ENCODE data around the gene HTATSF1.

DNA sequence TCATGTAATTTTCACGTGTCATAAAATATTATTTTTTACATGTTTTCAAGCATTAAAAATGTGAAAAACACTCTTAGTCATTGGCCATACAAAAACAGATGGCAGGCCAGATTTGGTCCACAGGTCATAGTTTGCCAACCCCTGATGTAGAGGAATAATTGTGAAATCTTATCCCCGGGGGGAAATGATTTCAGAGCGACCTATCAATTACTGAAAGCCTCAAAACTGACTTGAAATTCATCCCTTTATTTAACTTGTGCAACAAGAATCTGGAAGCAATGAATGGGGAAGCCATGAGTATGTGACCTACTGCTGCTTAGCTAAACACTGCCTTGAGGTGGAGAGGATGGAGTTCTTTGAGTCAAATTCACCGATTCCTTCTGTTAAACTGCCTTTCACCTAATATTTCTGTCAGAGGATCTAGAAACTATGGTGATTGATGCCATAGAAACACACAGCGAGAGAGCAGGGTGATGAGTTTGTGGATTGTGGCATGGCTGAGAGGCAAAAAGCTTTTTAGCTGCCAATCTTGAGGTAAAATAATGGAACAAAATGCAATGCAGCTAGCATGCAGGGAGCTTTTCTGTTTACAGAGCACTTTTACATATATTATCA is 40.0 kb upstream of the HTATSF1 start:
- no peak for TF ChIP-seq FOXJ3 (CRISPR knock-in tag; IDR thresholded peaks at IDR 0.05)
- TF ChIP-seq TAF1 (IDR thresholded peaks at IDR 0.05; ENCODE audit: borderline replicate concordance, low read depth, low read length): no peak
- no peak for TF ChIP-seq MXI1 (IDR thresholded peaks at IDR 0.05; ENCODE audit: low read depth, low read length)
- TF ChIP-seq, protein P1, sequence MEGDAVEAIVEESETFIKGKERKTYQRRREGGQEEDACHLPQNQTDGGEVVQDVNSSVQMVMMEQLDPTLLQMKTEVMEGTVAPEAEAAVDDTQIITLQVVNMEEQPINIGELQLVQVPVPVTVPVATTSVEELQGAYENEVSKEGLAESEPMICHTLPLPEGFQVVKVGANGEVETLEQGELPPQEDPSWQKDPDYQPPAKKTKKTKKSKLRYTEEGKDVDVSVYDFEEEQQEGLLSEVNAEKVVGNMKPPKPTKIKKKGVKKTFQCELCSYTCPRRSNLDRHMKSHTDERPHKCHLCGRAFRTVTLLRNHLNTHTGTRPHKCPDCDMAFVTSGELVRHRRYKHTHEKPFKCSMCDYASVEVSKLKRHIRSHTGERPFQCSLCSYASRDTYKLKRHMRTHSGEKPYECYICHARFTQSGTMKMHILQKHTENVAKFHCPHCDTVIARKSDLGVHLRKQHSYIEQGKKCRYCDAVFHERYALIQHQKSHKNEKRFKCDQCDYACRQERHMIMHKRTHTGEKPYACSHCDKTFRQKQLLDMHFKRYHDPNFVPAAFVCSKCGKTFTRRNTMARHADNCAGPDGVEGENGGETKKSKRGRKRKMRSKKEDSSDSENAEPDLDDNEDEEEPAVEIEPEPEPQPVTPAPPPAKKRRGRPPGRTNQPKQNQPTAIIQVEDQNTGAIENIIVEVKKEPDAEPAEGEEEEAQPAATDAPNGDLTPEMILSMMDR (IDR thresholded peaks at IDR 0.05): no peak
- no peak for TF ChIP-seq TEAD4 (IDR thresholded peaks at IDR 0.05; ENCODE audit: borderline replicate concordance, insufficient read depth)
- no peak for TF ChIP-seq ELF1 (IDR thresholded peaks at IDR 0.05)
- TF ChIP-seq YY1 (IDR thresholded peaks at IDR 0.05; ENCODE audit: low read depth): no peak
- TF ChIP-seq EZH2phosphoT487 (IDR thresholded peaks at IDR 0.05; ENCODE audit: borderline replicate concordance, low read depth): no peak
- TF ChIP-seq POLR2AphosphoS5 (IDR thresholded peaks at IDR 0.05; ENCODE audit: low read depth, low read length): no peak

Data from SK-N-SH (cell line).